ENCODE results near the gene RRAGD.

The RRAGD gene

DNA sequence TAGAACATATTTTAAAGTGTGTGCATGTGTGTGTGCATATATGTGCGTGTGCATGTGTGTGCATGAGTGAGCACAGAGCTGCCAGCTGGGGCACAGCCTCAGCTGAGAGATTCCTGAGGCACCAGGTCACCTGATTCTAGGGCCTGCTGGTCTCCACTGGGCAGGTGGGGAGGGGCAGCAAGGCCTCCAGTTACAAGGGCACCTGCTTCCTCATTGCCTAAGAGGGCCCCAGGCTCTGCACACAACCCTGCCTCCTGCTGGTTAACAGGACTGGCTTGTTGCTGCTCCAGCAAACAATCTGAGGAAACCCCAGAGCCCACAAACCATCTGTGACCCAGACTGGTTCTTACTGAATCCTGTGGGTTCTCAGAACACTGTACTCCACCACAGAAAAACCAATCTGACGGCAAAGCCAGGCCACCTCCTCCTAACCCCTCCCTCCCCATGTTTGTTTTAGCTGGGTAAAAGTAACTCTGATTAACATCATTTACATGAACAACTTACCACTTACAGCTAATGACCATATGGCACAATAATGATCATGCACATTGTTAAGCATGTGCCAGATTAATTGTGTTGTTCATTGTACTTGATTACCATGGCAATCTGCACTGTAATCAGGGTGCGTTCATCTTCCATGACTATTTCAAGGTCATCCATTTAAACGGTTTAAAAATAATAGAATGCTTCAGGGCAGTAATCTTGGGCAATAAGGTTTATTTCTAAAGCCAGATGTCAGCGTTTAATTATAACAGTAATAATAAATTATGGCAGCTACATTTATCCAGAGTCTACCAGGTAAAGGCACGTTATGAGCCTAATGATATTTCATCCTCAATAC is 36.4 kb downstream of the RRAGD start:
- no peak overlapping the region for H3K27ac Mint-ChIP-seq
- no peaks in the 10 kb centered on the region for H3K9me3 Mint-ChIP-seq
- H3K4me1 Mint-ChIP-seq (ENCODE audit: low read depth), result peaks cover 25% of the 10 kb centered on the region
- H3K4me3 Mint-ChIP-seq, result no peak overlapping the region
- peak; percentile 52 for DNase-seq
- H3K27me3 Mint-ChIP-seq, result no peaks in the 10 kb centered on the region
- no peaks in the 10 kb centered on the region for H3K36me3 Mint-ChIP-seq (ENCODE audit: low read depth)

DNA sequence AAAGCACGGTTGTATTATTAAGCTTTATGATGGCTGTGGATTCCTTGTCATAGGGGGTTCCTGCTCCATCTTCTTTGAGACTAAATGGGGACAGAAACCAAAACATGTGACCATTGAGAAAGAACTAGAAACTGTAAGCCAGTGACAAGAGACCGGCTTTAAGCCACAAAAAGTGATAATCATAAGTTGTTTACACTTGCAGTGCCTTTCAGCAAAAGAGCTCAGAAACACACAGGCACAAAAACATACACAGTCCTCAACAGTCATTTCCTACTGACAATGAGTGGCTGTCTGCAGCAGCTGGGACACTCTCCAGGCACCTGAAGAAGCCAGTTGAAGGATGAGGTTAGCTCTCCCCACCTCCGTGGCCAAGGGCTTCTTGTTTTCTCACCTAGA is 39.6 kb downstream of the RRAGD start:
- Mint-ChIP-seq H3K9me3 (no peaks in the 10 kb centered on the region), H3K4me3 (no peak overlapping the region), H3K4me1 (ENCODE audit: low read depth) (peaks cover 25% of the 10 kb centered on the region), H3K27me3 (no peaks in the 10 kb centered on the region), H3K27ac (peak overlapping the region; percentile 44), H3K36me3 (ENCODE audit: low read depth) (no peaks in the 10 kb centered on the region)
- DNase-seq, result no peak

DNA sequence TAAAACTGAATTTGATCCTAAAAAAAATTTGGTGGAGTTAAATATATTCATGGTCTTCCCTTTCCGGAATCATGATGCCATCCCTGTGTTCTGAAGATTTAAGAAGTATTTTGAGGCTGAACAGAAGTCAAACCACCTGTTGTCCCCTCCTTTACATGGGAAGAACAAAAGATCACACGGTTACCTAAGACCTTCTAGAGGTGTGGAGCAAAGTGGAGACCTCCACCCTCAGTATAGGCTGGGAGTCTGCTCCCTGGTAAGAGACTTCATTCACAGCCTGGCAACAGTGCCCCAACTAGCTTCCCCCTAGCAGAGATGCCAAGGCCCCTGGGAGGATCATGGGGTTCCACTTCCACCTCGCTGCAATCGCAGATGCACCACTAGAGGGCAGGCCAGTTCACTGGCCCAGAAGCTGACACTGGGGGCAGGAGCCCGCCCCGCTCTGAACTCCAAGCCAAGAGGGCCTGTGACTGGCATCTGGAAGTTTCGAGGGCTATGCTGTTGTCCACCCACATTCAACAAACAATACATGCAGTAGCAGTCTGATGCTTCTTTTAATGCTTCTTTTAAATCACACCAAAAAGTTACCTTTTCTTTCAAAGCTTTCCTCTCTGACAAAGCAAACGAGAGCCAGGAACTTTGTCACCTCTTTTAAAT is 40.1 kb downstream of the RRAGD start:
- H3K27ac Mint-ChIP-seq, result peak overlapping the region; percentile 44
- DNase-seq, result peak; percentile 85
- H3K4me1 Mint-ChIP-seq (ENCODE audit: low read depth), result peaks cover 25% of the 10 kb centered on the region
- H3K4me3 Mint-ChIP-seq, result no peak overlapping the region
- no peaks in the 10 kb centered on the region for H3K9me3 Mint-ChIP-seq
- H3K27me3 Mint-ChIP-seq, result no peaks in the 10 kb centered on the region
- no peaks in the 10 kb centered on the region for H3K36me3 Mint-ChIP-seq (ENCODE audit: low read depth)

DNA sequence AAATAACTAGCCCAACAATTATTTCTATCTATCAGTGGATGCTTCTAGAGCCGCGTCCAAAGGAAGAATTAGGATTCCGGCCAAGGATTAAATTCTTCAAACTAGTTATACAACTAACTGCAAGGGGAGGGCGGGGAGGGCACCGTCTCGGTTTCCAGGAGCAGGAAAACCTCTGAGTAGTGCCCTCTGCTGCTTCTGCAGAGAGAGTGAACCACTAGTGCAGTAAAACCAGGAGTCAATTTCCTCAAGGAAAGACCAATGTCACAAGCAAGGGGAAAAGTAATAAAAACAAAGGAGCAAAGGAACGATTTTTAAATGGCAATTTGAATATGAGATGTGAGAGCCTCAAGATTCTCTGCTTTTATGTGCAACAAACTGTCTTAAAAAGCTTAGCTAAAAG is 43.1 kb downstream of the RRAGD start:
- Mint-ChIP-seq H3K9me3 (no peaks in the 10 kb centered on the region), H3K27me3 (no peaks in the 10 kb centered on the region), H3K36me3 (ENCODE audit: low read depth) (no peaks in the 10 kb centered on the region), H3K4me3 (no peak overlapping the region), H3K27ac (no peak overlapping the region), H3K4me1 (ENCODE audit: low read depth) (peaks cover 23% of the 10 kb centered on the region)
- no peak for DNase-seq

DNA sequence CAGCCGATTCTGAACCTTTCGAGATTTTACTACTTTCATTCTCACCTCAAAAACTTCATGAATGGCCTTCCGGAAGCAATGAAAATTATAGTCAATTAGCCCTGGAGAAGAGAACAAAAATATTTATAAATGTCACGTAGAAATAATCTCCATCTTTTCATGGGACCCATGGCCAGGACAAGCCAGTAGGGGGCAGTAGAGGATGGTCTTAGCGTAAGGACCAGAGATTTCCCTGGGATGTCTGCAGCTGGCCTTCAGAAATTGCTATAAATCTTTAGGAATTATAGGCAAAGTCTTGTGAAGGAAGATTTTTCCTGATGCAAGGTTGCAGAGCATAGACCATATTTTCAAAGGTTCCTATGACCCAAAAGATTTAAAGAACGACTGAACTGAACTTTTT is 44.0 kb downstream of the RRAGD start:
- no peak overlapping the region for H3K27ac Mint-ChIP-seq

DNA sequence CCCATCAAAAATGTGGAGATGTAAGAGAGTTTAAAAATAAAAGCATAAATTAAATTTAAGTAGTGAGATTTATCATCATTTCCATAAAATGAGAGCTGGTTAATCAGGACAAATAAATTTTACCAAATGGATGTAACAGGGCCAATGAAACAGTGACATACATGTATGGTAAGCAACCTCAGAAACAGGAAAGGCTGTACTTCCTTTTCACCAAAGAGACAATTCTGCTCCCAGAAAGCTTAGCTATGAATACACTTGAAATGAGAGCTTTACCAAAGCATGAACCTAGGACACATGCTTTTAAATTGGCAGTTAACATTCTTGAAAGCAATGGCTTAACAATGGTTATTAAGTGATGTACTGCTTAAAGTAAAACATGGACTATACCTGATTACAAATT is 47.5 kb downstream of the RRAGD start:
- Mint-ChIP-seq H3K4me3 (no peak overlapping the region), H3K36me3 (ENCODE audit: low read depth) (no peaks in the 10 kb centered on the region), H3K9me3 (no peaks in the 10 kb centered on the region), H3K27me3 (no peaks in the 10 kb centered on the region), H3K4me1 (ENCODE audit: low read depth) (peaks cover 30% of the 10 kb centered on the region), H3K27ac (no peak overlapping the region)
- DNase-seq, result no peak

More for the DNA sequence above, 44.0 kb downstream of the RRAGD start:
- no peaks in the 10 kb centered on the region for H3K9me3 Mint-ChIP-seq
- no peaks in the 10 kb centered on the region for H3K27me3 Mint-ChIP-seq
- peak; percentile 63 for DNase-seq
- peaks cover 24% of the 10 kb centered on the region for H3K4me1 Mint-ChIP-seq (ENCODE audit: low read depth)
- H3K36me3 Mint-ChIP-seq (ENCODE audit: low read depth), result no peaks in the 10 kb centered on the region
- no peak overlapping the region for H3K4me3 Mint-ChIP-seq

DNA sequence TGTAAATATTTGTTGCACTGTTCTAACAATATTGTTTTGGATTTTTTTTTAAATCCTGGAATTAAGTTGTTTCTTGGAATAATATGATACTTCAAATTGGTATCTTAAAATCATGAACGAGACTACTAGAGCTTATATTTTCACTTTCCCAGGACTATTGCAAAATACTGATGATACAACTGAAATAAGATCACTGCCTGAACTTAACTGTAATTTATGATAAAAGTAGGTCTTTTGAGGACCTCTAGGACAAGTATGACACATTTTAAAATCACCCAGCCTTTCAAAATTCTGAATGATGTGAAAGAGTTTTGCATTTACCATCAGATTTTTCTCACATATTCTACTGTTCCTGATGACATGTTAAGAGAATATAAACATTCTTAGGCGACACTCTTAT is 50.9 kb downstream of the RRAGD start:
- H3K4me1 Mint-ChIP-seq (ENCODE audit: low read depth), result peaks cover 51% of the 10 kb centered on the region
- no peaks in the 10 kb centered on the region for H3K36me3 Mint-ChIP-seq (ENCODE audit: low read depth)
- H3K9me3 Mint-ChIP-seq, result no peaks in the 10 kb centered on the region
- no peak for DNase-seq
- peak overlapping the region; percentile 58 for H3K27ac Mint-ChIP-seq
- H3K4me3 Mint-ChIP-seq, result no peak overlapping the region
- H3K27me3 Mint-ChIP-seq, result no peaks in the 10 kb centered on the region

DNA sequence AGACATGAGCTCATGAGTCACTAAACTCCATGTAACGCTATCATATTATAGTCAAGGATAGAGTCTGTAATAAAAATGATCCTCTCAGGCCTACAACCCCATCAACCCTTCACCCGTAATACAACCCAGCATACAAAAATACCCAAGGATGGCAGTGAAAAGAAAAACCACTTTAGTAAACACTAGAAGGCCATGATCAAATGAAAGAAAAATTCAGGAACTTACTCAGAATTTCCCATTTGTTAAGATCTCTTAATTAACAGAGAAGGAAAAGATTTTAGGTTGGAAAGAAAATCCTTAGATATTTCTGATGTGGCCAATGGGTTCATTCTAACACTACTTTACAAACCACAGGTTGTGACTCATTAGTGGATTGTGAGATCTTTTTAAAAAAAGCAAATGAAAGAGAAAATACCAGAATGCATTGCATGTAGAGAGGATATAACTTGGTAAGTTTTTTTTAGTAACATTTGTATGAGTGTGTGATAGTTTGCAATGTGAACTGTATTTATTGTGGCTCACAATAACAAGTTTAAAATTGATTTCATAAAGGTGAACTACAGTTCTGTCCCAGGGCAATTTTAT is 51.6 kb downstream of the RRAGD start:
- H3K9me3 Mint-ChIP-seq, result no peaks in the 10 kb centered on the region
- no peak for DNase-seq
- H3K4me1 Mint-ChIP-seq (ENCODE audit: low read depth), result peaks cover 57% of the 10 kb centered on the region
- H3K36me3 Mint-ChIP-seq (ENCODE audit: low read depth), result no peaks in the 10 kb centered on the region
- H3K27me3 Mint-ChIP-seq, result no peaks in the 10 kb centered on the region
- H3K4me3 Mint-ChIP-seq, result peak overlapping the region; percentile 0
- H3K27ac Mint-ChIP-seq, result peak overlapping the region; percentile 58

DNA sequence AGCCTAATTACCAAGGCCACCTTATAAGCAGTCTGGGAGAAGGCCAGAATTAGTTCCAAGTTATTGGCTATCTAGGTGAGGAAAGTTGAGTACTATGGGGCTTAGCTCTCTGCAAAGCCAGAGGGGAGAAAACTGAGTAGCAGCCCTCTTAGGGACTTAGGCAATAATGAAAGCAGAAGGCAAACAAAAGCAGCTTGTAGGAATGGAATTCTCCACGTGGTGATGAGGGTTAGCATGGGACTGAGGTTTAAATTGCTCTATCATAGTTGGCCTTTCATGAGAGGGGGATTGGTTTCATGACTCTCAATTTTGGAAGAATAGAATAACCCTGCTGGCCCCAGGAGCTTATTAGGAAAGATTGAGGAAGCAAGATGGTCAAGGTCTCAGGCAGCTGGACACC is 52.5 kb downstream of the RRAGD start:
- no peaks in the 10 kb centered on the region for H3K36me3 Mint-ChIP-seq (ENCODE audit: low read depth)
- no peak overlapping the region for H3K27ac Mint-ChIP-seq
- peaks cover 56% of the 10 kb centered on the region for H3K4me1 Mint-ChIP-seq (ENCODE audit: low read depth)
- DNase-seq, result no peak
- H3K4me3 Mint-ChIP-seq, result no peak overlapping the region
- no peaks in the 10 kb centered on the region for H3K27me3 Mint-ChIP-seq
- no peaks in the 10 kb centered on the region for H3K9me3 Mint-ChIP-seq

DNA sequence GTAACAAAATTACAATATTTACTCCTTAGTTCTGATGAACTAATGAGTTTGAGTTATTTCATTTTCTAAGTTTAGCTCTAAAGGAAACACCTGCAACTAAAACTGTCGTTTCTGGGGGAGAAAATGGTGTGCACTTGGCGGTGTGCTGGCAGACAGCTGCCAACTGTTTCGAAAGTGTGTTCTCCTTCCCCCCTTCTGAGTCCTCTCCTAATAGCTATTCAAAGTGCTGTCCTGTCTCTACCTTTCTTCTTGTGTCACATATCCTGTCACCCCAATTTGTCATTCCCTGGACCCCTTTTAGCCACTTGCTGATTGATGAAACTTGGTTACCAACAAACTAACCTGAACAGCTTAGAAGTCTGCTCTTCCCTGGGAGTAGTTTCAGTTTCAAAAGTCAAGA is 54.7 kb downstream of the RRAGD start:
- peak overlapping the region; percentile 82 for H3K27ac Mint-ChIP-seq
- no peaks in the 10 kb centered on the region for H3K9me3 Mint-ChIP-seq
- H3K27me3 Mint-ChIP-seq, result no peaks in the 10 kb centered on the region
- H3K4me3 Mint-ChIP-seq, result peak overlapping the region; percentile 76
- peaks cover 62% of the 10 kb centered on the region for H3K4me1 Mint-ChIP-seq (ENCODE audit: low read depth)
- H3K36me3 Mint-ChIP-seq (ENCODE audit: low read depth), result no peaks in the 10 kb centered on the region
- DNase-seq, result no peak

DNA sequence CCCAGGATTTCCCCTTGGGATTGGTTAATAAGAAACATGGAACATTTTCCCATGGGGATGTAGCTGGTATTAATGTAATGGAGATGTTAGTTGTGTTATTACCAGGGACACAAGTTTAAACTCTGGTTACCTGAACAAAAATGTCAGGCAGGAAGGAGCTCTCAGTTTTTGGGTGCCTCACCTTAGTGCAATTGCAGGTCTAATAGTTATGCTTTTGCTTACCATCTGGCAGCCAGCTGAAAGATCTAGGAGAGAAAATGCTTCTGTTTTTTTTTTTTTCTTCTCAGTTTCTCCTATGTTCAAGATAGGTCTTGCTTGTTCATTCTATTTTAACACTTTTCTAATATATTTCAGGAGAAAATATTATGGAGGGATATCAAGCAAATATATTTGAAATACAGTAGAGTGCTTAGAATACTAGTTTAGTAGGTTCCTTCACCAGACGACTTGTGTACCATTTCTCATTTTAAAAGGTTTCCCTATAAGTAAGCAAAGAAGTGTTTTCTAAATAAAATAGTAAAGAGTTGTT is 55.4 kb downstream of the RRAGD start:
- peaks cover 65% of the 10 kb centered on the region for H3K4me1 Mint-ChIP-seq (ENCODE audit: low read depth)
- H3K9me3 Mint-ChIP-seq, result no peaks in the 10 kb centered on the region
- H3K27ac Mint-ChIP-seq, result peak overlapping the region; percentile 47
- no peak for DNase-seq
- peaks cover 4% of the 10 kb centered on the region for H3K36me3 Mint-ChIP-seq (ENCODE audit: low read depth)
- no peaks in the 10 kb centered on the region for H3K27me3 Mint-ChIP-seq
- H3K4me3 Mint-ChIP-seq, result peak overlapping the region; percentile 76

DNA sequence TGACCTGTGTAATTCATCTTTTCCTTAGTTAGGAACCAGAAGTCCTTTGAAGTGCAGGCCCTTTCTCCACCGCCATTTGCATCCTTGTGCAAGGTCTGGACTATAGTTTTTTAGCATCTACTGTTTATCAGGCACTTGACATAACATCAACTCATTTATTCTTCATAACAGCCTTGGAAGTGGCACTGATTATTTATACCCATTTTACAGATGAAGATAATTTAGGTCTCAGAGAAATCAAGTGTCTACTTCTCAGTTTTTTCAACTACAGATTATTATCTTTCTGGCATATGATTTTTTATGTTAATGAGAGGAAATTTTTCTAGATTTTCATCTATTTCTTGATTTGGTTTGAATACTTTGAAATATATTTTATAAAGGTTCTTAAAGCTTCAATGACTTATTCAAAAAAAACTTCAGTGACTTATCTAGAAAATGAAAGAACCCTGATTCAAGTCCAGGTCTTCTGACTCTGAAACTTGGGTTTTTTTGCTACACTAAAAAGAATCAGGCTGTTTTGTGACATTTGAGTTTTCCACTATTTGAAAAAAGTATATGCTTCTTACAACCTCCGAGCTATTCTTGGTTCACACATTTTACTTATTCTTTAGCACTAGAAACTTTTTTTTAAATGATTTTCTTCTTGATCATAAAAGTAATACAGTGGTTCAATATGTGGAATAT is 56.4 kb downstream of the RRAGD start:
- H3K4me3 Mint-ChIP-seq, result no peak overlapping the region
- peaks cover 5% of the 10 kb centered on the region for H3K36me3 Mint-ChIP-seq (ENCODE audit: low read depth)
- no peak for DNase-seq
- H3K27me3 Mint-ChIP-seq, result no peaks in the 10 kb centered on the region
- no peak overlapping the region for H3K27ac Mint-ChIP-seq
- peaks cover 67% of the 10 kb centered on the region for H3K4me1 Mint-ChIP-seq (ENCODE audit: low read depth)
- H3K9me3 Mint-ChIP-seq, result no peaks in the 10 kb centered on the region

DNA sequence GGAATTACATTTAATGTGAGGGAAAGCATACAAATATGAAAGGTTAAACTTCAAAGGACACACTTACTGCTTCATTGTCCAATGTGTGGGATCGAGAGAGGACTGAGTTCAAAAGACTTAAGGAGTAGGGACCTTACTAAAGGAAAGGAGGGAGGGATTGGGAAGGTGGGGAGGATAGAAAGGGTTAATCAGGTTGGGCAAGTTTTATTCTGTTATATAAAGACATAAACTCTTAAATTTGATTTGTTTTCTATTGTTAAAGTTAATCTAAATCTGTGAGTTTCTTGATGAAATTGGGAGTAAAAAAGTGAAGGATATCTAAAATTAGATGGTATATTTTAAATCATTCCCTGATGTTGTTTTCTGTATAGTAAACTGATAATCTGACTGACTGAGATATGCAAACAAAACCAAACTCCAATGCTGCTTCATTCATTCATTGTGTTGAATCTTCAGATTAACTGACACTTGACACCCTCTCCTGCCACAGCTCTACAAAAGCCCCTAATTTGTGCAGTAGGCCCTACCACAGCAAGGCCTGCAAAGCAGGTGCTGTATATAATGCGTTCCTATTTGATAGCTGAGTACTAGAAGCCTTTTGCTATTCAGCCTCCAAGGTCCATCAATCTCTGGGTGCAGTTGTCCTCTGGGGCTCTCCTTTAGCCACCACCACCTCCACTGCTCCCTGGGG is 58.2 kb downstream of the RRAGD start:
- H3K27ac Mint-ChIP-seq, result peak overlapping the region; percentile 88
- H3K4me1 Mint-ChIP-seq (ENCODE audit: low read depth), result peaks cover 75% of the 10 kb centered on the region
- H3K27me3 Mint-ChIP-seq, result no peaks in the 10 kb centered on the region
- H3K9me3 Mint-ChIP-seq, result no peaks in the 10 kb centered on the region
- no peak for DNase-seq
- H3K4me3 Mint-ChIP-seq, result peak overlapping the region; percentile 91
- H3K36me3 Mint-ChIP-seq (ENCODE audit: low read depth), result peaks cover 5% of the 10 kb centered on the region

DNA sequence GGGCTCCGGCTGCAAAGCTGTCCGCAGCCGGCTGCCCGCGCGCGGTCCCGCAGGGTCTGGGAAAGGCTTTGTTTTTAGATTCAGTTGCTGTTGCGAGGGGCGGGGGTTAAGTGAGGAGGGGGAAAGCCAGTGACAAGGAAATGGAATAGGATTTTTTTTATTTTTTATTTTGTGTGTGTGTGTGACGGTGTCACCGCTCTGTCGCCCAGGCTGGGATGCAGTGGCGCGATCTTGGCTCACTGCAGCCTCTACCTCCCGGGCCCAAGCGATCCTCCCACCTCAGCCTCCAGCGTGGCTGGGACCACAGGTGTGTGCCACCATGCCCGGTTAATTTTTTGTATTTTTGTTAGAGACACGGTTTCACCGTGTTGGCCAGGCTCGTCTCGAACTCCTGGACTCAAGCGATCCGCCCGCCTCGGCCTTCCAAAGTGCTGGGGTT is 58.9 kb downstream of the RRAGD start:
- H3K36me3 Mint-ChIP-seq (ENCODE audit: low read depth), result peaks cover 5% of the 10 kb centered on the region
- H3K9me3 Mint-ChIP-seq, result no peaks in the 10 kb centered on the region
- H3K4me1 Mint-ChIP-seq (ENCODE audit: low read depth), result peaks cover 81% of the 10 kb centered on the region
- H3K4me3 Mint-ChIP-seq, result peak overlapping the region; percentile 91
- peak overlapping the region; percentile 88 for H3K27ac Mint-ChIP-seq
- DNase-seq, result no peak
- H3K27me3 Mint-ChIP-seq, result no peaks in the 10 kb centered on the region

Measured in activated T-cell treated with anti-CD3 and anti-CD28 coated beads, Interleukin-2, amount 50 U/mL, for 24 hours (primary cell).